Panc1 (cell line): ENCODE results near the gene RBM47. TPM values are rescaled to one million over a fixed set of nuclear protein-coding genes. Genes with fewer than 3 reads are reported as not detected.

Experiments used
- ATAC-seq: fragments of 200-7000 bp; cut with Tn5 transposase; 2 replicates; pipeline ENCODE4 v1.9.1; 2020; ENCODE audit warnings: mild to moderate bottlenecking, moderate library complexity
- BruUV-seq: library from RNA; stranded (reverse); fragments of 400-500 nt; replicated peaks from 2 replicates; lab custom pipeline; 2021; lab: Mats Ljungman, UMichigan
- CTCF ChIA-PET: fragments of 300-600 bp; sonication (Branson Sonifier 250); formaldehyde crosslinking; loops from one replicate; lab custom pipeline; 2022; ENCODE audit warnings: antibody characterized with exemption; lab: Charles Lee
- POLR2A ChIA-PET: fragments of 300-600 bp; sonication (Branson Sonifier 250); formaldehyde crosslinking; loops from one replicate; lab custom pipeline; 2022; ENCODE audit warnings: antibody characterized with exemption; lab: Charles Lee
- DNase-seq: peaks from one replicate; pipeline ENCODE4 v3.0.0-alpha.2; 2010; ENCODE audit warnings: low read depth, low spot score
- H3K27ac ChIP-seq: 2 replicates; pipeline ENCODE4 v1.5.1; 2011; ENCODE audit warnings: mild to moderate bottlenecking, low read length, inconsistent platforms
- H3K27me3 ChIP-seq: fragments of 200-500 bp; sonication (Bioruptor generic); 2 replicates; pipeline ENCODE4 v1.6.0; 2014; ENCODE audit warnings: low read length, inconsistent platforms; ENCODE audit not compliant: control insufficient read depth, insufficient read depth
- H3K36me3 ChIP-seq: fragments of 200-500 bp; sonication (Bioruptor generic); 2 replicates; pipeline ENCODE4 v1.5.1; 2014; ENCODE audit warnings: inconsistent platforms, mild to moderate bottlenecking, low read length, moderate library complexity; ENCODE audit not compliant: control insufficient read depth, insufficient read depth
- H3K4me1 ChIP-seq: 2 replicates; pipeline ENCODE4 v1.5.1; 2011; ENCODE audit warnings: inconsistent platforms, mild to moderate bottlenecking, low read length, moderate library complexity; ENCODE audit not compliant: control insufficient read depth, insufficient read depth
- H3K4me3 ChIP-seq, 2 experiments: 2 replicates each; pipeline ENCODE4 v1.5.1; 2011 to 2012; ENCODE audit warnings: low read depth in 2 of 2, low read length in 2 of 2, mild to moderate bottlenecking in 2 of 2, inconsistent platforms in 1 of 2, moderate library complexity in 1 of 2
- H3K9me3 ChIP-seq: fragments of 200-500 bp; sonication (Bioruptor generic); 2 replicates; pipeline ENCODE4 v1.5.1; 2014; ENCODE audit warnings: low read depth, mild to moderate bottlenecking, inconsistent platforms, low read length, moderate library complexity; ENCODE audit not compliant: control insufficient read depth, insufficient read depth
- CTCF ChIP-seq: fragments of 450-650 bp; IDR thresholded peaks from 2 replicates; pipeline ENCODE4 v1.5.1; 2017; ENCODE audit warnings: mild to moderate bottlenecking
- POLR2AphosphoS5 ChIP-seq: IDR thresholded peaks from 2 replicates; pipeline ENCODE4 v1.6.1; 2012; ENCODE audit warnings: mild to moderate bottlenecking, low read depth, low read length, moderate library complexity
- REST ChIP-seq, 2 experiments: IDR thresholded peaks; 2 replicates each; pipeline ENCODE4 v1.6.1; 2011 to 2012; ENCODE audit warnings: low read depth in 2 of 2, control low read depth in 1 of 2, low read length in 1 of 2, mild to moderate bottlenecking in 1 of 2, moderate library complexity in 1 of 2; ENCODE audit not compliant: insufficient read depth in 1 of 2
- SIN3A ChIP-seq: IDR thresholded peaks from 2 replicates; pipeline ENCODE4 v1.6.1; 2012; ENCODE audit warnings: low read depth, mild to moderate bottlenecking, low read length, moderate library complexity, borderline replicate concordance; ENCODE audit not compliant: insufficient read depth
- TCF7L2 ChIP-seq: IDR thresholded peaks from 2 replicates; pipeline ENCODE4 v1.6.1; 2011; ENCODE audit warnings: mild to moderate bottlenecking, low read depth, low read length, inconsistent platforms
- in situ Hi-C: cut with HindIII; loops from 2 replicates; pipeline ENCODE4 v1.10.0; 2016; ENCODE audit warnings: low sequenced_read_pairs, low pct_unique_long_range_greater_than_20kb
- intact Hi-C: fragments of 100-400 bp; cut with micrococcal nuclease; formaldehyde crosslinking; loops from one replicate; pipeline ENCODE4 v1.10.0; 2022; ENCODE audit not compliant: unreplicated experiment
- total RNA-seq: library from RNA; stranded (reverse); gene quantifications from one replicate; pipeline ENCODE4 v1.2.1, GENCODE V29; 2021; ENCODE audit not compliant: unreplicated experiment

The RBM47 gene
- total RNA-seq, 1 experiment from 2014 or later = 2.0 TPM

GRCh38 chr4:40584517-40585141, 45.0 kb downstream of the RBM47 start:
- BruUV-seq = no TSS peak
- in situ Hi-C loops = no loop called here
- Histone ChIP-seq H3K4me3 (no peak overlapping the region), H3K27me3 (no peaks in the 10 kb centered on the region), H3K36me3 (no peaks in the 10 kb centered on the region), H3K9me3 (no peaks in the 10 kb centered on the region), H3K4me1 (no peaks in the 10 kb centered on the region), H3K27ac (no peak overlapping the region)
- ChIA-PET CTCF (no interaction called here), POLR2A (no interaction called here)
- intact Hi-C loops = no loop called here
- ATAC-seq = no peak
- TF ChIP-seq POLR2AphosphoS5 (no peak), REST (IDR thresholded peaks at IDR 0.05; ENCODE audit: insufficient read depth in 1 of 2, low read depth in 2 of 2, low read length in 1 of 2) (no peak), TCF7L2 (no peak), SIN3A (no peak), CTCF (no peak)
- DNase-seq = no peak

- DNase-seq = no peak
- Histone ChIP-seq H3K9me3 (no peaks in the 10 kb centered on the region), H3K27ac (no peak overlapping the region), H3K4me1 (no peaks in the 10 kb centered on the region), H3K4me3 (no peak overlapping the region), H3K27me3 (no peaks in the 10 kb centered on the region), H3K36me3 (no peaks in the 10 kb centered on the region)
- BruUV-seq = no TSS peak
- ChIA-PET CTCF (no interaction called here), POLR2A (no interaction called here)
- ATAC-seq = no peak
- intact Hi-C loops (no loop called here), in situ Hi-C loops (no loop called here)
- TF ChIP-seq REST (IDR thresholded peaks at IDR 0.05; ENCODE audit: insufficient read depth in 1 of 2, low read depth in 2 of 2, low read length in 1 of 2) = no peak
- TF ChIP-seq SIN3A = no peak
- TF ChIP-seq TCF7L2 = no peak
- no peak for TF ChIP-seq CTCF
- TF ChIP-seq POLR2AphosphoS5 = no peak
Observed at GRCh38 chr4:40583850-40584439, 45.7 kb downstream of the RBM47 start.
